HG02763 (cell line): Measurements from ENCODE around the gene BBX.

ENCODE experiments used
- ATAC-seq: cut with Tn5 transposase; IDR thresholded peaks from one replicate; pipeline ENCODE4 v1.9.1; 2021; ENCODE audit warnings: mild to moderate bottlenecking, moderate library complexity; ENCODE audit not compliant: unreplicated experiment

BBX gene

DNA sequence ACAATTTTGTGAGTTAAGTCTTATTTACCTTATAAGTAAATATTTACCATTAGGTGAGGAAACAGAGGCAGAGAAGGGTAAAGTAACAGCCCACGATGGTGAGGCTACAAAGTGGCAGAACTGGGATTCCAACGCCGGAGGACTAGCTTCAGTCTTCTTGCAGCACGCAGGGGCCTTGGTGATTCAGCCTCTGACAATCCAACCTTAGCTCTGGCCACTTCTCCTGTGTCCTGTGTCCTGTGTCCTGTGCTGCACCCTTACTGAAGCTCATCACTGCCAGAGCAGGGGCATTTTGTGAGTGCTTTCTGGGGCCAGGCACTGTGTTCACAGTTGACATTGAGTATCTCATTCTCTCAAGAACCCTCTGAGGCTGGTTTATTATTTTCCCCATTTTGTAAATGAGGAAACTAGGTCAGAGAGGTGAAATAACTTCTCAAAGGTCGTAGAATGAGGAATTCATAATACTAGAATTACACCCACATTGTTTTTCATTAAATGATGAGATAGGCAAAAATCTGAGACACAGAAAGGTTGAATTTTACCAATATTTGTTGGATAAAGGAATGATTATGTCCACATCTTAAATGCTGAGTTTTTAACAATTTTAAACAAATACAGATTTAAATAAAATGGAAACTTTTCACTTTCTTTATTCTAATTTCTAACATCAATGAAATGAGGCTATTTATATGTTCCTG, 215.9 kb downstream of the BBX start:
- ATAC-seq: no peak

DNA sequence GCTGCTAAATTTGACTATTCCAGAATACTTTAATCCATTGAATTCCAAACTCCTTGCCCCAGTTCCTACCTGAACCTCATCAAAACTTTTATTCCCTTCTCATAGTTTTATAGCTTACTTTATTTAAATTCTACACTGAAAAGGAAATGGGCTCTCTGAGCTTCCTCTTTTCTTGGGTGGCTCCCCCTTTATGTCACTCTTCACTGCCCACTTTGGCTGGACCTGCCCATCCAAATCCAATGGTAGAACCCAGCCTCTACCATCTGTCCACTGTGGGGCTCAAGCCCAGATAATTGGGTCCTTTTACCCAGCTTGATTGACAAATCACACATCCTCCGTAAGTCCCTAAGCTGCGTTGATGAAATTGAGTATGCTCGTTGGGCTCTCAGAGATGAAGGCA, 216.5 kb downstream of the BBX start:
- no peak for ATAC-seq

DNA sequence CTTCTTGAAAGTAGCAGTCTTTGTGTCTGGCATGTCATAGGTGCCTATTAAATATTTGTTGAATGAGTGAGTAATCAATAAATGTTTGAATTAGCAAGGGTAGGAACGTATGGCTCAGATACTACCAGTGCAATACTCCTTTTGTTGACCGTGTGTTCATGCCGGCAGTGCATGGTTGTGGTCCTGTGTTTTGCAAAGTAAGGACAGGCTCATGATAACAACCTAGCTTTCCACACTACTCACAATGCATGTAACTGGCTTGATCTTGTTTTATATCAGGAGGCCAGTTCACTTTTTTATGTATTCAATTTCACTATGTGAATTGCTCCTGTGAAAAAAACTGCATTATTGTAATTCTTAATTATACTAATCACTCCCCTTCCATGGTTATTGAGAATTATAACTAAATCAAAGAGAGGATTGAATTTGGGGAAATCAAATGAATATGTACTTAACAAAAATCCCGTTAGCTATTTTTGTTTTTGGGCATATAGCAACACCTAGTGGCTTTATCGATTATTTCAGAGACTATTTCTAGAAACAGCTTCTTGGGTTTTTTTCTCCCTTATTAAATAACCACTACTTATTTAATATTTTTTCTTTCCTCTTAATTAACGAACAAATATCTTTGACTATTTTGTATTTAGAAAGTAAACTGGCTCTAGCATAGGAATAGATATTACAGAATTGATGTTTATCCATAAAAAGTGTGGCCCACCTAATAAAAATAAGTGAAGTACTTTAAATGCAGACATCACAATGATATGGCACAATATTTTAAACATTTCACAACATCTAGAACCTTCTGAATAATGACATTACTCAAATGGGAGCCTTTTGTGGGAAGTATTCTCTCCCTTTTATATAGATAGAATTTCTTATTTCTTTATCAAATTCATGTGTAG, 218.5 kb downstream of the BBX start:
- ATAC-seq: no peak

DNA sequence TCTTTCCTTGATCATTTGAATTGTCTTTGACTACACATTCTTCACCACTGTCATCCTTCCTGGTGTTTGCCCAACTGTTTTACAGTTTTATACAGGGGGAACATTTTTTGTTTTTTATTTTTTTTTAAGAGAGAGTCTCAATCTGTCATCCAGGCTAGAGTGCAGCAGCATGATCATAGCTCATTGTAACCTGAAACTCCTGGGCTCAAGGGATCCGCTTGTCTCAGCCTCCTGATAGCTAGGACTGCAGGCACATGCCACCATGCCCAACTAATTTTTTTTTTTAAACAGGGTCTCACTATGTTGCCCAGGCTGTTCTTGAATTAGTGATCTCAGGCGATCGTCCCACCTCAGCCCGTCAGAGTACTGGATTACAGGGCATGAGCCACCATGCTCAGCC, 222.6 kb downstream of the BBX start:
- no peak for ATAC-seq

DNA sequence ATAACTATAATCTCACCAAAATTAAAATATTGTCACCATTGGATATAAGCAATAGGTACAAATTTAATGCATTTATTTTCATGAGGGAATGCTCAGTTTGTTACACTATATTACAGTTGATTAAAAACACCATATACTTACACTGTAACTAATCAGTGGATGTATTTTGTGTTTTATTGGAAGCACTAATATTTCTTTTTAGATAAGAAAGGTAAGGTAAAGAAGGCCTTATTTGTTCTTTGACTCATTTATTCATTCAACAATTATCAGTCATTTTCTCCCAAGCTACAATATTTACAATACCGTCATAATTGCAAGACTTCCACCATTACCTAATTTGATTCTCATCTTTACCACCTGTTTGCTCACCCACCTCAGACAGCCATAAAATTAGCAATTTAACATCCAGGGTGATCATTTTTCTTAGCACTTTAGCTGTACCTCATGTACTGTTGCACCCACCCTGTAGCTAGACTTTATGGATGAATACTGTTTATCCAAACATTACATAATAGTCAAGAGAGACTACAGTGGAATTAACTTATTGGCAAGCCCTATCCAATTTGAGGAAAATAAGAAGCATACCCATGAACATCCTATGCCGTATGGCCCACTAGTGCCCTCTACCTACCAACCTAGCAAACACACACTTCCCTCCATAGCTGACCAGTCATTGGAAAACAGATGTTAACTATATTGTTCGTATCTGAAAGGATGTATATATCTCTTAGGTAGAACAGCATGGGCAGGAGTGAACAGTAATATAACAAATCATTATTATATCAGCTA, 229.6 kb downstream of the BBX start:
- ATAC-seq: no peak

DNA sequence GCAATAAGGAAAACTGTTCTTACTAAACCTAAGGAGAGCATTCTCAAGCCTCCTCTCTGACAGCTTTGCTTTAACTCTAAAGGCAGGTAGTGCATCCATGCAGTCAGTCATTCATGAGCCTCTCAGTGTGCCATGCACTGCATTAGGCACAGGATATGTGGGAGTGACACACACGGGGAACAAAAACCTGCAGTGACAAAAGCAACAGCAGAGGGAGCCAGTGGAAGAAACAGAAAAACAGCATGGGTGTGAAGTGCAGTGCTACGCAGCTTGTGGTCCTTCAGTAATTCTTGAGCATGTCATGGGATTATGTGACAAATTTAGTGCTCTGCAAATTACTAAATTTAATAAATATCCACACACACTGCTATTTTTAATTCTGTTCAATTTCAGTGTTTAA, 230.7 kb downstream of the BBX start:
- no peak for ATAC-seq

DNA sequence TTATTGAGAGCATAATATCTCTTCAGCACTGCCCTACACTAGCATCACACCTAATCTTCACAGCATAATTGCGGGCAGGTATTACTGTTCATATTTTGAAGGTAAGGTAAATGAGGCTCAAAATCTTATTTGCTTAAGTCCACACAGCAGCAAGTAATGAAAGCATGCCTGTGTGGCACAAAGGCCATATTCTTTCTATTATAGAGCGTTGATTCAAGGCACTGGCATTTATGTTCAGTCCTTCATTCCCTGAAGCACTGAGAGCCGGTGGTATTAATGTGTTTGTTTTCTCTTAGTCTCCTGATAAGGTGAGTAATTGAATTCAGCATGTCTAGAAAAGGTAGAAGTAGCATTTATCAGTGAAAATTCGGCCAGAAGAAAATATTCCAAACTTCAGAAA, 231.2 kb downstream of the BBX start:
- no peak for ATAC-seq

DNA sequence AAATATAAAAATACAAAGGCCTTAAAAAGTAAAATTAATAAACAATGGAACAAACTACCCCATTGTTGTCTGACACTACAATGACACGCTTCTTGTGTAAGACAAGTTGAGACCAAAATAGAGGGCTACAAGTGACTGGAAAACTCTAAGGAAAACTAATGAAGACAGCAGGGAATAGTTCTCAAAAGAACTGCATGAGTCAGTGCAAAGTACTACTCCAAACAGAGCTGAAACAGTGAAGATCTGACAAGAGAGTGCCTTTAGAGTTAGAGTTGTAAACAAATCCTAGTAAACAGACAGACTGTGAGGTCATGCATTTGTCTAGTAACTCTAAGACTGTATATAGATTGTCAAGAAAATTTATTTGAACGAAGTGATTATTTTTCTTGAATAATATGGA, 233.9 kb downstream of the BBX start:
- no peak for ATAC-seq

DNA sequence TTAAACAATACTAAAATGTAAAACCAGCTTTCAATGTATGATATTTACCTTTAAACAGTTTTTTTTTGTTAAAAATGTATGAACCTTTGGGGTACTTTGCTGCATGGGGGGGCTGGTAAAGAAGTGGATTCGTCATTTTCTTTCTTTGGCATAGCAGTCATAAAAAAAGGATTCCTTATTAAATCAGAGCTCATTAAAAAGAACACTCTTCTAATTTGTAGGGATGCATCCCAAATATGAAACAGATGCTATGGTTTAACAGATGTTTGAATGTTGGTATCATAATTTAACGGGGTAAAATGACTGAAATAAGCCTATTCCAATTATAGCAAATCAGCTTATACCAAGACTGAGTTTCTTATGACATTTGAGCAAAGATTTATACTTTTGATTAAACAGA, 234.4 kb downstream of the BBX start:
- no peak for ATAC-seq

DNA sequence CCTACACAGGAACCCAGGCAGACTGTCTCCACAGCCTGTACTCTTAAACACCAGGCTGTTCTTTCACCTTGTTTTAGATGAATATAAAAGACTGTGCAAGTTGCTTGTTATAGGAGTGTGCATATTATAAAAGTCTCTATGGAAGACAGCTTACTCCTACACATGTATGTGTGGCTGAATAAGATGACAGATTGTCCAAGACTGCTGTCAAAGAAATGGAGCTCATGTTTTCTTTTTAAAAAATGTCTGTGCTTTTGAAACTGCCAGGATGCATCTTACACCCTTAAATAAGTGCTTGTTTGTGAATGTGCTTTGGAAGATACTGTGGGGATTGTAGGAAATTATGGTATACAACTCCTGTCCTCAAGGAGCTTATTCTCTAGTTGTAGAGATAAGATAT, 237.4 kb downstream of the BBX start:
- no peak for ATAC-seq

DNA sequence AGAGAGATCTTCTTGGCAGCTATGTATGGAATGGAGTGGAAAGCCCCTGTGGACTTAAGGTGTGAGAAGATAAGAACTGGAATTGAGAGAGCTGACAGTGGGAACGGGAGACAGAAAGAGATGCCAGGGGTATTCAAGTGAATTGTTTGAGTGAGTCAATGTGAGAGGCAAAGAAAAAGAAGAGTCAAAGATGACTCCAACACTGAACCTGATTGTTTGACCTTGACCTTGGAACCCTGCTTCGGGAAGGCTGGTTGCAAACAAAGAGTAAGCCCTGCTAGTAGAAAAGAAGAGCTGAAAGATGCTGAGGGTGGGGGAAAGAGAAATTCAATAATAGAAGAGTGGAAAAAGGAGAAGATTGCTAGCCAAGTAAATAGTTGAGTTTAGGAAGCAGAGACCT, 238.6 kb downstream of the BBX start:
- no peak for ATAC-seq

DNA sequence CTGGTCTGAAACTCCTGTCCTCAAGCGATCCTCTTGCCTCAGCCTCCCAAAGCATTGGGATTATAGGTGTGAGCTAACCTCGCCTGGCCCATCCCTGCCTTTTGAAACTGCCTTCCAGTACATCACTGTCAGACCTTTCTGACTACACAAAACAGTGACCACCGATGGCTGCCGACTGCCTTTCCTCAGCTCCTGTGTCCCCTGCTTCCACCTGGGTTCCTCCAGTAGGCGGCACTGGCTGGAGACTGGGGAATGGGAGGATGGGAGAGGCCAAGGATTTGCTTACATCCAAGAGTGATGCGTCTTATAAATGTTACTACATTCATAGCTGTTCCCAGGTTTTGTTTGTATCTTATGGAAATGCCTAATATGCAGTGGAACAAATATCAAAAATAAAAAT, 242.8 kb downstream of the BBX start:
- no peak for ATAC-seq

DNA sequence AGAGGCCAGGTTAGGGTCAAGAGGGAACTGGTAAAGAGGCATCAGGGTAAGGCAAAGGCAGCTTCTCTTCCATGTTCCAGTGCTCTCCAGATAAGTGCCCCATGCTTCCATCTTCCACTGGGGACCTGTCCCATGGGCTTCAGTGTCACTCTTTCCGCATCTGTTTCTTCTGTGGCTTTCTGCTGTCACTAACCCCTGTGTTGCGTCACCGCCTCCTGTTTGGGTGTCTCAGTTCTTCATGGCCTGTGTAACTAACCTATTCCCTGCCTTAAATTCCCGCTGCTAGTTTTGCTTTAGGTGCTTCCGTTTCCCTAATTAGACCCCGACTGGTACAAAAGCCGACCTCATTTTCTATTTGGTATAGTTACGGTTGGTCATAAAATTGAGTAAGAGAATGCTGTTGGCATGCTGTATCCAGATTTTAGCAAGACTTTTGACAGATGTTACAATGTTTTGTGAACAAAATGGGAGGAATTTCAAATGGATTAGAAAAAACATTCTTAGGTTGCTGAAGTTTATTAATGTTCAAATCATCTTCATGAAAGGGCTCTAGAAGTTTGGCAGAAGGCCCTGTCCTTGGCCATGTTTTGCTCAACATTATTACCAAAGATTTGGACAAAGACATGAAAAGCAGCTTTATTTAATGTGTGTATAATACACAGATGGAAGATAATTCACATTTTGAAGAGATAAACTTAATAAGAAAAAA, 245.3 kb downstream of the BBX start:
- no peak for ATAC-seq

DNA sequence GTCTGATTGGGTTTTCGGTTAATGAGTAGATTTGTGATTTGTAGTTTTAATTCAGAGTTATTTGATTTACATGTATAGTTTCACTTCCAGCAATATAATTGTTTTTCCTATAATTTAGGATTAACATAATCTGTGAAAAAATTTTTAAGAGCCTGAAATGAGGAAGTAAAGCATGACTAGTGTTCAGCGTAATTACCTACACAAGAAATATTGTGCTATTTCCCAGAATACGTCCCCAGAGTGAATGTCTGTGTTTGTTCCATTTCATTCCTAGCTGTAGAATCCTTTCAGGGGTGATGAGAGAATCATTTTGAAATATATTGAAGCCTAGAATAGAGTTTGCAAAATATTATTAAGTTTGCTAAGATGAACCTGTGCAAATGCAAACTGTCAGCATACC, 247.1 kb downstream of the BBX start:
- ATAC-seq: no peak

DNA sequence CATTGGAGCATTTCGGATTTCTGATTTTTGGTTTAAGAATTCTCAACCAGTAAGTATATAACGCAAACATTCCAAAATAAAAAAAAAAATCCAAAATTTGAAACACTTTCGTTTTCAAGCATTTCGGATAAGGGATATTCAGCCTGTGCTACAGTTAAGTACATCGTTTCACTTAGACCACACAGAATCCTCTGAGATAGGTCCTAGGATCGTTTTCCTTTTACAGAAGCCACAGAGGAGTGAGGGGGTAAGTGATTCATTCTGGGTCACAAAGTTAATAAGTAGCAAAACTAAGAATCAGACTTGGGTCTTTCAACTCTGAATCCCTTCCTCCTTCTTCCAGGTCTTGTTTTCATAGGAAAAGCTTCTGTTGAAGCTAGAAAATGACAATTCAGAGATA, 249.3 kb downstream of the BBX start:
- no peak for ATAC-seq

DNA sequence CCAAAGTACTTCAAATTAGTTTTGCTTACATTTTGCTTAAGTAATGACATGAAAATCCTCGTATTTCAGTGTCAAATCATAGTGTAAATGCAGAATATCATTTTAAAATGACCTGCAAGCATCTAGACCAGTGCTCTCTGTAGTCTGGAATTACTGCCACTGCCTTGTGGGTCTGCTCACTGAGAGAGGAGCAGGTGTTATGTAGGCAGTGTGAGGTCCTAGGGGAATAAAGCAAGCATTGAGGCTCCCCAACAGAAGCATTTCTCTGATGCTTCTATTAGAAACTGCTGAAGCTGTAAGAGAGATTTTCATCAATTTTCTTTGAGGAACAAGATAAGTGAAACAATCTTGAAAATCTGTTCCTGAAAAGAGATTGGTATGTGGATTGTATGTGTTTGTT, 253.2 kb downstream of the BBX start:
- no peak for ATAC-seq

DNA sequence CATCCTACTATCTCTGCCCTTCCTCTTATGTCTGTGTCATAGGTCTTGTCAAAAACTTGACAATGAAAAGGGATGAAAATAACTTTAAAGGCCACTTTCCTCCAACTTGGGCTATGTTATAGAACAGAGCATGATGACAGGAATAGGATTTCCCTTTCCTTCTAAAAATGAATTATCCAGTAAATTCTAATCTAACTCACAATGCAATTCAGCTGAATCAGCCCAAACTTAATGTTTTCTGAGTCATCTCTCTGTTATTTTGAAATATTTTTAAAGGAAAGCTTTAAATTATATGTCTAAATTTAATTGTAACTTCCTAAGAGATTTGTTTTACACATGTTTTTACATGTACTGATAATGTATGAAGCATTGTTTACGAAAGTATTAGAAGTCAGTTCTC, 258.5 kb downstream of the BBX start:
- no peak for ATAC-seq

DNA sequence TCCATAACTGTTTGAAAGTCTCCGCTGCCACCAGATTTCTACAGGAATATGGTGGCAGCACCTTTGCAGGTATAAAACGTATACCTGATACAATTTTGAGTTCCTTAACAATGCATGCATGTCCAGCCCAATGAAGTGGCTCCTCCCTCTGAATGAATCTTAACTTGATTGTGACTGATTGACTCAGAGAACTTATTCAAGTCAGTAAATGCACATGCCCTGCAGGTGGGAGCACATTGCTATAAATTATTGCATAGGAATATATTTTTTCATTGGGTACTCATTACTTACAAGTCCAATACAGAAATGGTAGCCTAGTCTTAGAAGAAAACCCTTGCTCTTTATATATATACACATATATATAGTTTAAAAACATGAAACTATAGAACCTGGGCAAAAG, 259.3 kb downstream of the BBX start:
- no peak for ATAC-seq

DNA sequence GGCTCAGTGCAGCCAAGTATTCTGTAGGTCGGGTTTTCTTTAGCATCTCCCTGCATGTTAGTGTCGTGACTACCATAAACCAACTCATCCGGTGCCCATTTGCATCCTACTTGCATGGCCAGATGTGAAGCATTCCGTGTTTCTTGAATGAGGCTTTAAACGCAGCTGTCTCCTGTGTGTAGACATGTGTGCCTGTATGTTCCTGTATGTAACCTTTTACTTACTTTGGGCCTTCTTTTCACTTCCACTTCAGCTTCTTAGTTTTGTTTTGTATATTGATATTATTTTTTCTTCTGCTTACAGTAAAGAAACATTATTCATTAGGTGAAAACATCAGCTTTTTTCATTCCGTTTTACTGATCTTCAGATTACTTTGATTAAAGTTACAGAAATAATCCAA, 267.9 kb downstream of the BBX start:
- no peak for ATAC-seq

DNA sequence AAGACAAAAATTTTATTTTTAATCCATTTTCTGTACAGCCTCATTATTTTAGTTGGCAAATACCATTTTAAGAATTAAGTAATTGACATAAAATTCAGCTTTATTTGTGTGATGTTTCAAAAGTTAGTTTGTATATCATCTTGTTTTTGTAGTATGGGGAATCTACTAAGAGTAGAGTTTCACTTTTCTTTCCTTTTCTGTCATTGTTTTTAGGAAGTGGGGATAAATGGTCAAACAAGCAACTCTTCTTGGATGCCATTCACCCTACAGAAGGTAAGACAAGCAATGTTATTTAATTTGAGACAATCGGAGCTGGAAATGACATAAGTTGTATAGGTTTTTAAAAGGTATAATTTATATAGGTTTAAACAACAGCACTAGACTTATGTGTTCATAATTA, 268.3 kb downstream of the BBX start:
- ATAC-seq: no peak

DNA sequence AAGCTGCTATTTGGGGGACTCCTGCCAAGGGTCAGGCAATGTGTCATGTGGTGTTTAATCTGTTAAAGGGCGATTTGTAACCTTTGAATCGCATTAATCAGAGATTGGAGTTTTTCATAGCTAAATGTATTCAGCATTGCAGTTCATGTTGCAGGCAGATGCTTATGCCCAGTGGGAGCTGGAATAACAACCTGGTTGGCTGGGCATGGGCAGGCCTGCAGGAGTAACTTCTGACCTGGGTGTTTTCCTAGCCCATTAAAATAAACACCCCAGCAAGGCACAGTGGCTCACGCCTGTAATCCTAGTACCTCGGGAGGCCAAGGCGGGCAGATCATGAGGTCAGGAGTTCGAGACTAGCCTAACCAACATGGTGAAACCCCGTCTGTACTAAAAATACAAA, 268.7 kb downstream of the BBX start:
- no peak for ATAC-seq
